Measurements from ENCODE around the gene RILPL2.

DNA sequence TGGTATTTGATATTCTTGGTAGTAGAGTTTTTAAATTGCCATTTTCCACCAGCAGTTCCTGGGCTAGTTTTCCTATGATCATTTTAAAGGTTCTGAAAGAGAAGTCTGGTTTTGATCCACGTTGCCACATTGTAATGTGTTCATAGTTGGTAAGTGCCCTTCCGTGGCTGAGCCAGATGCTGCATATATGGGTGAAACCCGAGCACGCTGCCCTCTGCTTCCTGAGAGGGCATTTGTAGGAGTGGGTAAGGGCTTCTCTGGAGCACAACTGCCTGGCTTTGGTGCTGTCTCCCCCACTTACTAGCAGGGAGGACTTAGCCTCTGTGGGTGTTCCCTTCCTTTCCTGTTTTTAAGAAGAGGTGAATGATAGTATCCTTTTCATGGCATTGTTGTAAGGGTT is 28.6 kb upstream of the RILPL2 start:
- TF ChIP-seq BHLHE40 (IDR thresholded peaks at IDR 0.05; ENCODE audit: borderline replicate concordance) (no peak), FOXM1 (IDR thresholded peaks at IDR 0.05; ENCODE audit: borderline replicate concordance) (no peak), FOXK2 (IDR thresholded peaks at IDR 0.05) (no peak), SUZ12 (IDR thresholded peaks at IDR 0.05) (no peak), ELF4 (IDR thresholded peaks at IDR 0.05) (no peak), SP1 (IDR thresholded peaks at IDR 0.05) (no peak), NFRKB (IDR thresholded peaks at IDR 0.05) (no peak), ARNT (IDR thresholded peaks at IDR 0.05) (no peak), FOXA1 (IDR thresholded peaks at IDR 0.05) (no peak), L3MBTL2 (conservative IDR thresholded peaks at IDR 0.05) (no peak), ZNF384 (IDR thresholded peaks at IDR 0.05) (no peak), PKNOX1 (IDR thresholded peaks at IDR 0.05) (no peak)
